NCI-H2227 (cell line): ENCODE data around the gene MPPE1.
A peak's percentile ranks its signal among the peaks of the same experiment; 100 is the strongest.
"Not testable (repeated sequence)": the region's sequence is repeated elsewhere in the genome, so short reads cannot be mapped to it uniquely, and the experiment has no call there.

Experiments
- DNase-seq: peaks from one replicate; lab custom pipeline; 2025; ENCODE audit not compliant: unreplicated experiment; lab: John Stamatoyannopoulos, UW

Gene MPPE1

GRCh38 chr18:11908182-11909060 lies at the start of gene MPPE1:
TSS of gene MPPE1 (minus strand) at chr18:11908317. CDS start at chr18:11897264, 11,053 bp downstream.
- peak; percentile 92 for DNase-seq

- DNase-seq: no peak
Measured at GRCh38 chr18:11957636-11958035, 49.5 kb upstream of the MPPE1 start.

- no peak for DNase-seq
Measured at GRCh38 chr18:11956371-11957308, 48.5 kb upstream of the MPPE1 start.

- DNase-seq: no peak
Measured at GRCh38 chr18:11955239-11956029, 47.3 kb upstream of the MPPE1 start.

GRCh38 chr18:11953113-11953512 lies 45.0 kb upstream of the MPPE1 start:
- DNase-seq: no peak

- DNase-seq: peak; percentile 22
Measured at GRCh38 chr18:11951390-11951851, 43.3 kb upstream of the MPPE1 start.

- no peak for DNase-seq
Measured at GRCh38 chr18:11950824-11951223, 42.7 kb upstream of the MPPE1 start.

- no peak for DNase-seq
Measured at GRCh38 chr18:11948852-11949523, 40.9 kb upstream of the MPPE1 start.

- peak; percentile 24 for DNase-seq
Measured at GRCh38 chr18:11947214-11948191, 39.4 kb upstream of the MPPE1 start.

- no peak for DNase-seq
Measured at GRCh38 chr18:11946756-11947155, 38.6 kb upstream of the MPPE1 start.

- DNase-seq: not testable (repeated sequence)
Measured at GRCh38 chr18:11945834-11946659, 37.9 kb upstream of the MPPE1 start.

- no peak for DNase-seq
Measured at GRCh38 chr18:11944786-11945185, 36.7 kb upstream of the MPPE1 start.

- DNase-seq: no peak
Measured at GRCh38 chr18:11944252-11944651, 36.1 kb upstream of the MPPE1 start.

- no peak for DNase-seq
Measured at GRCh38 chr18:11943551-11943950, 35.4 kb upstream of the MPPE1 start.

GRCh38 chr18:11940956-11941355 lies 32.8 kb upstream of the MPPE1 start:
- DNase-seq: no peak

- DNase-seq: peak; percentile 83
Measured at GRCh38 chr18:11937874-11938478, 29.9 kb upstream of the MPPE1 start.

GRCh38 chr18:11932393-11932792 lies 24.3 kb upstream of the MPPE1 start:
- DNase-seq: no peak

- no peak for DNase-seq
Measured at GRCh38 chr18:11927497-11927896, 19.4 kb upstream of the MPPE1 start.
